GM19035 (cell line): Measurements from ENCODE around the gene DPYSL3.
"Not testable (repeated sequence)": the region's sequence is repeated elsewhere in the genome, so short reads cannot be mapped to it uniquely, and the experiment has no call there.

Experiments
- ATAC-seq: cut with Tn5 transposase; IDR thresholded peaks from one replicate; pipeline ENCODE4 v1.9.1; 2021; ENCODE audit not compliant: unreplicated experiment

Gene DPYSL3

GRCh38 chr5:147373328-147373727 lies 136.5 kb downstream of the DPYSL3 start:
- ATAC-seq, result no peak

GRCh38 chr5:147372191-147372590 lies 137.7 kb downstream of the DPYSL3 start:
- ATAC-seq, result no peak

- no peak for ATAC-seq
Observed at GRCh38 chr5:147371290-147371689, 138.6 kb downstream of the DPYSL3 start.

GRCh38 chr5:147369742-147370374 lies 140.0 kb downstream of the DPYSL3 start:
- ATAC-seq, result no peak

GRCh38 chr5:147367381-147367780 lies 142.5 kb downstream of the DPYSL3 start:
- not testable (repeated sequence) for ATAC-seq

- no peak for ATAC-seq
Observed at GRCh38 chr5:147361441-147362175, 148.3 kb downstream of the DPYSL3 start.

GRCh38 chr5:147360816-147361215 lies 149.1 kb downstream of the DPYSL3 start:
- no peak for ATAC-seq

- ATAC-seq, result no peak
Observed at GRCh38 chr5:147359581-147359980, 150.3 kb downstream of the DPYSL3 start.

GRCh38 chr5:147359101-147359500 lies 150.8 kb downstream of the DPYSL3 start:
- ATAC-seq, result no peak

GRCh38 chr5:147349241-147349640 lies 160.6 kb downstream of the DPYSL3 start:
- no peak for ATAC-seq

- no peak for ATAC-seq
Observed at GRCh38 chr5:147348451-147348850, 161.4 kb downstream of the DPYSL3 start.

- ATAC-seq, result no peak
Observed at GRCh38 chr5:147348046-147348445, 161.8 kb downstream of the DPYSL3 start.

- no peak for ATAC-seq
Observed at GRCh38 chr5:147346006-147346561, 163.8 kb downstream of the DPYSL3 start.

GRCh38 chr5:147344861-147345260 lies 165.0 kb downstream of the DPYSL3 start:
- ATAC-seq, result no peak

GRCh38 chr5:147341345-147341744 lies 168.5 kb downstream of the DPYSL3 start:
- ATAC-seq, result no peak

GRCh38 chr5:147340941-147341340 lies 168.9 kb downstream of the DPYSL3 start:
- no peak for ATAC-seq
